Amniotic stem cell (primary cell): Measurements from ENCODE around the gene EXD1.
A peak's percentile ranks its signal among the peaks of the same experiment; 100 is the strongest.
"Not testable (repeated sequence)": the region's sequence is repeated elsewhere in the genome, so short reads cannot be mapped to it uniquely, and the experiment has no call there.

Experiments
- DNase-seq: peaks from one replicate; lab custom pipeline; 2025; lab: John Stamatoyannopoulos, UW

EXD1 gene, protein sequence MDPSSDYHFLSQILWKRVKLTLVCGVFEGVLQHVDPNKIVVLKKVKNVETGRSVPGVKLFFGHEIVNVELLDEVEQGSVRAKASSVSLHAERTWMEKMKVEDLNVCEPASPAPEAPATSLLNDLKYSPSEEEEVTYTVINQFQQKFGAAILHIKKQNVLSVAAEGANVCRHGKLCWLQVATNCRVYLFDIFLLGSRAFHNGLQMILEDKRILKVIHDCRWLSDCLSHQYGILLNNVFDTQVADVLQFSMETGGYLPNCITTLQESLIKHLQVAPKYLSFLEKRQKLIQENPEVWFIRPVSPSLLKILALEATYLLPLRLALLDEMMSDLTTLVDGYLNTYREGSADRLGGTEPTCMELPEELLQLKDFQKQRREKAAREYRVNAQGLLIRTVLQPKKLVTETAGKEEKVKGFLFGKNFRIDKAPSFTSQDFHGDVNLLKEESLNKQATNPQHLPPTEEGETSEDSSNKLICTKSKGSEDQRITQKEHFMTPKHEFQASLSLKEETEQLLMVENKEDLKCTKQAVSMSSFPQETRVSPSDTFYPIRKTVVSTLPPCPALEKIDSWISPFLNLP

DNA sequence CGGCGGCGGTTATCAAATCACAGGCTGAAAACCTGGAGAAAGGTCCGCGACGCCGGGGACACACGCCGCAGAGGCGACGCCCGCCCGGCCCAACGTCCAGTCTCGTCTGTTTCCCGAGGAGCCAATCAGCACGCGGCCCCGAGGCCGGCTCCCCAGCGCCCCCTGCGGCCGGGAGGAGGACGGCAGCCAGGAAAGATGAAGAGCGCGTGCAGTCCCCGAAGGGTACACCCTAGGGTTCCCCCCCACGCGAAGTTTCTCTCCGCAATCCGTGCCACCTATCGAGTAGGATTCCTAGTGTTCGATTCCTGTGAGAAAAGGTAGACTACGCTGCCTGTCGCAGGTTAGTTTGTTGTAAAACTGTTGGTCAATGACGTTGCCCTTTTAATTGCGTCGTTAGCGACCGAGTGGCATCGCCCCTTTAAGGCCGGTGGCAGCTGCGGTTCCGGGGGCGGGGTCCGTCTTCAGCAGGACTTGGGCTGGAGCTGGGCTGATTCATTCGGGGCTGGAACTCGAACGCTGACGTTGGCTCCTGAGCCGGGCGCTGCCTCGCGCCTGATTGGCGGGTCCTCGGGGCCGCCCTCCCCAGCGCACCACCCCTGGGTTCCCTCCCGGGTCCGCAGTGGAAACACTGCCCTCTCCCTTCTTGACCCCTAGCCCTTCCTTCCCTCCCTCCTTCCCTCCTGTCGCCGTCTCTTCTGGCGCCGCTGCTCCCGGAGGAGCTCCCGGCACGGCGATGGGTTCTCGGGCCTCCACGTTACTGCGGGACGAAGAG, at the start of gene EXD1, which contains the start of gene CHP1:
Gene EXD1, minus strand, starts transcription at position 108 of the 772 bp plus-strand sequence. CDS start 4,182 bp downstream, outside the sequence.
Gene CHP1, plus strand, starts transcription at position 619 of the 772 bp plus-strand sequence. Its CDS starts 115 bp downstream, at position 734.
- peak; percentile 95 for DNase-seq

DNA sequence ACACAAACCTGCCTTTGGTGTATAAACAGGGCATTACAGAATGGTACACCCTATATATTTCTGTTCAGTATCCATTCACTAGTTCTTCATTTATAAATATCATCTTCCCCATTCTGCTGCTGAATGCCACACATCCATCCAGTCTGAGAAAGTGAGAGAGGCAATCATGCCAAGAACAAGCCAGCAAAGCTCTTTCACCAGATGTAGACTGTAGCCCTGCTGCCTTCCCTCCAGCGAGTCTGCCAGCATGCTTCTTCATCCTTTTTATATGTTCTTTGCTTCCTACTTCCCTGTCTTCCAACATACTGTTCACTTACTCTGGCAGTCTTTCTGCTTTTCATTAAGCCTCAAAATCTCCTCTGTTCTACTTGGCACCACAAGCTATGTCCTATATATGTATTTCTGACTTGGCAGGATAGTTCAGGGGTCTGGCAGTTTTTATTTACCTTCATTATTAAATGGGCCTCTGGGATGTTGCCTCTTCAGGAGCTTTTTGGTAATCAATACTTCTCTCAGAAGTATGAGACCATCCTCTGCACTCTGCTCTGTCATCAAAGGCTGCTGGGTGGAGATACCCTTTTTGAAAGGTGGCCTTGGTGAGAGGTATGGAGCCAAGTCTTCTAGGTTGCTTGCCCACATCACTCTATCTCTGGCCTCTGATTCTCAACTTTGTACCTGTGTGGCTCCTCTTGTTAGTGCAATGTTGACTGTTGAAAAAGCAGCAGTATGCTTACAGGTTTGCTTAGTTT, 49.2 kb upstream of the EXD1 start:
- no peak for DNase-seq

DNA sequence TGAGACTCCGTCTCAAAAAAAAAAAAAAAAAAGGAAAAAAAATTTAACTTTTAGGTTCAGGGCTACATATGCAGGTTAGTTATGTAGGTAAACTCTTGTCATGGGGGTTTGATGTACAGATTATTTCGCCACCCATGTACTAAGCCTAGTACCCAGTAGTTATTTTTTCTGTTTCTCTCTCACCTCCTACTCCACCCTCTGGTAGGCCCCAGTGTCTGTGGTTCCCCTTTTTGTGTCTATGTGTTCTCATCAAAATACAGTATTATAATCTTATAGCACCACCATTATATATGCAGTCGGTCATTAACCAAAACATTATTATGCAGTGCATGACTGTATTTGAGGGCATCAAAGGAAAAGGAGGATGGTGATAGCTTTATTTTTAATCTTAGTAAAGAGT, 47.8 kb upstream of the EXD1 start:
- no peak for DNase-seq

DNA sequence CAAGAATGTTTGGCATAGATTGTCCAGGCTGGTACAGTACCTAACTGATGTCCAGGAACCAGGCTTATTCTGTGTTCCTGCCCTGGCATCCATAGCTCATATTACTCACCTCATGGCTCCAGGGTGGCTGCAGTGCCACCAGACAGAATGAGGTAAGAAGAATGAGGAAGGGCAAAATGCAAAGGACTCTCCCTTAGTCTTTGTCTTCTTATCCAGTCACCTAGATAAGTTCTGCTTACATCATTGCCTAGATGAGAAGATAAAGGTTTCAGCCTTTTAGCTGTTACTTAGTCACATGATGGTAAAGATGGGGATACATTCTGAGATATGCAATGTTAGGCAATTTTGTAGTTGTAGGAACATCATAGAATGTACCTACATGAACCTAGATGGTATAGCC, 46.3 kb upstream of the EXD1 start:
- no peak for DNase-seq

DNA sequence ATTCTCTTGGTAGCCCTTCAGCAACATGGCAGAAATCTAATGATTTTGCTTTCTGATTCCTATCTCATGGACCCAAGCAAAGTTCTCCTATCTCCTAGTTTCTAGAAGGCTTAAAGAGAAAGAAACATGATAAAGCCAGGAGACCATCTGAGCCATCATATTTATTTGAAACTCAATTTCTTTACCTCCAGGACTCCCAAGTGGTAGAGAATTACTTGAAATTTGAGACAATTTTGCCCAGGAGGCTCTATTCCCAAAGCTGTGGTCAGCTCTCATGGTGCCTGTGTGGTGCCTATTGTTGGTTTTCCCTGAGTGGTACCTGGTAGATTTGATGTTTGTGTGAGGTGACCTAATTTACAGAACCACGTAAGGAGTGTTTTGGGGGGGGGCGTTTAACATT, 39.3 kb upstream of the EXD1 start:
- DNase-seq: no peak

DNA sequence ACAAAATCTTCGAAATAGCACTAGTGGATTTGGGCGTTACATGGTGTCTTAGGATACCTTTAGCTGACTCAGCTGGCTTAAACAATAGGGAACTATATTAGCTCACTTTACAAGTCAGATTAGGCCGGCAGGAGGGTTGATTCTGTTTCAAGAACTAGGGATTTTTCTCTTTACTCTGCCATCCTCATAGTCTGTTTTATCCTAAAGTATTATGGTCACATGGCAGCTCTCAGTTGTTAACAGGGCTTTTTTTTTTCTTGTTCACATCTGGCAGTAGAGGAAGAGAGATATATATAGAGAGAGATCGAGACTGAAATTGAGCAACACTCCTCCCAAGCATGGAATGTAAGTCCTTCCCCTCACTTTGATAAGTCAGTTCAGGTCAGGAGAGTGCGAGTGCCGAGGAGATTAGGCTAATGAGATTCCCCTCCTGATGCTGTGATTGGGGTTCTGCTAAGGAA, 33.4 kb upstream of the EXD1 start:
- DNase-seq: no peak

DNA sequence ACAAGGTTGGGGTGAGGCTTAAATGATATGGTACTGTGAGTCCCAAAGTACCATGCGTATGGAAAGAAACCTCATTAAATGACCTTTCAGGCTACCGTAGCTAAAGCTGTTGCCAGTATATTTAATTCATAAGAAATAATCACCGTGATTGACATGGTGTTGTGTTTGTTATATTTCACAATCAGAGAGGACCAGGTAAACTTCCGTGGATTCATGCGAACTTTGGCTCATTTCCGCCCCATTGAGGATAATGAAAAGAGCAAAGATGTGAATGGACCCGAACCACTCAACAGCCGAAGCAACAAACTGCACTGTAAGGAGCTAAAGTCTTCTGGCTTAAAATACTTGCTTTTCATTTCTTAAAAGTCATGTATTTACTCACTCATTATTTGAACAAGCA, 32.0 kb upstream of the EXD1 start:
- no peak for DNase-seq

DNA sequence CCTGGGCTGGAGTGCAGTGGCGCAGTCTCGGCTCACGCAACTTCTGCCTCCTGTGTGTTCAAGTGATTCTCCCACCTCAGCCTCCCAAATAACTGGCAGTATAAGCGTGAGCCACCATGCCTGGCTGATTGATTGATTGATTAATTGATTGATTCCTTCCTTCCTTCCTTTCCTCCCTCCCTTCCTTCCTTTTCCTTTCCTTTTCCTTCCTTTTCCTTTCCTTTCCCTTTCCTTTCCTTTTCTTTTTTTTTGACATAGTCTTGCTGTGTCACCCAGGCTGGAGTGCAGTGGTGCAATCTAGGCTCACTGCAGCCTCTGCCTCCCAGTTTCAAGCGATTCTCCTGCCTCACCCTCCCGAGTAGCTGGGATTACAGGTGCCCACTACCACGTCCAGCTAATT, 30.4 kb upstream of the EXD1 start:
- not testable (repeated sequence) for DNase-seq

DNA sequence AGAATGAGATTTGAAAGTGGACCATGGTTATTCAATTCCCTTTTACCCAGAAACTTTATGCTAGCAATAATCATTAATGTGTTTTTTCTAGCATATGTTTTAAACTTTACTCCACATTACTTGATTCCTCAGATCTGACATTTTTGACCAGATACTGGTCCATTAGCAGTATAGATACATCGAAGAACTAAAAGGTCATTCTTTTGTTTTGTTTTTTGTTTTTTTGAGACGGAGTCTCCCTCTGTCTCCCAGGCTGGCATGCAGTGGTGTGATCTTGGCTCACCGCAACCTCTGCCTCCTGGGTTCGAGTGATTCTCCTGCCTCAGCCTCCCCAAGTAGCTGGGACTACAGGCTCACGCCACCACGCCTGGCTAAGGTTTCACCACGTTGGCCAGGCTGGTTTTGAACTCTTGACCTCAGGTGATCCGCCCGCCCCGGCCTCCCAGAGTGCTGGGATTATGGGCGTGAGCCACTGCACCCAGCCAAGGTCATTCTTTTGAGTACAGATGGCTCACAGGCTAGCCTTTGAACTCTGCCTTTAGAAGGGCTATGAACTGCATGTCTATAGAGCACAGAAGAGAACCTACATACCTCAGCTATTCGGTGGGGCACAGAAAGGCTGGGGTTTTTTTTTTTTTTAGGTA, 29.1 kb upstream of the EXD1 start:
- DNase-seq: no peak

DNA sequence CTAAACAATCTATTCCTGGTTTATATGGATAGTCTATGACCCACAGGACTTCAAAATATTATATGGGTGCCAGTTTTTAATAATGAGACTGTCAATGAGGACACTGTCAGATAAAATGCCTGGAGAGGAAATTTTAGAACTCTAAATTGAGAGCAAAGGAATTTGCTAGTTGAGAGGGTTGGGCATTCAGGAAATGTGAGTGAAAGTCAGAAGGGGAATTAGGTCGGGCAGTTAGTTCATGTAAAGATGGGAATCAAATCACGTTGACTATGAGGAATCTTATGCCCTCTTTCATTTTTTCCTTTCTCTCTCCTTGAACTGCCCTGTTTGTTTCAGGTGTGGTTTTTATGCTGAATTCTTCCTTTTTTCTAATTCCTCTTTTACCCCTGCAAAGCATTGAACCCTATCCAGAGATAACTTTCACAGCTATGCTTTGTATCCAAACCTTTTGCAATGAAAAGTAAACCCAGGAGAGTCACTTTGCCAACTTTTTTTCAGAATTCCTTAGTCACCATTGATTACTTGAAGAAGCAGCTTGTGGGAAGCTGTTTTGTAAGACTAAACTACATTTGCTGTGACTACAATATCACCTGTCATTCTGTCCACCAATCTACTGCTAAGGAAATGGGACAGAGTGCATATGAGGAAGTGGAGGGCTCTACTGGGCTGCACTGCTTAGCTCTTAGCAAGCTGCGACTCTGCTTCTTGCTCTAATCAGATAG, 28.4 kb upstream of the EXD1 start:
- no peak for DNase-seq

DNA sequence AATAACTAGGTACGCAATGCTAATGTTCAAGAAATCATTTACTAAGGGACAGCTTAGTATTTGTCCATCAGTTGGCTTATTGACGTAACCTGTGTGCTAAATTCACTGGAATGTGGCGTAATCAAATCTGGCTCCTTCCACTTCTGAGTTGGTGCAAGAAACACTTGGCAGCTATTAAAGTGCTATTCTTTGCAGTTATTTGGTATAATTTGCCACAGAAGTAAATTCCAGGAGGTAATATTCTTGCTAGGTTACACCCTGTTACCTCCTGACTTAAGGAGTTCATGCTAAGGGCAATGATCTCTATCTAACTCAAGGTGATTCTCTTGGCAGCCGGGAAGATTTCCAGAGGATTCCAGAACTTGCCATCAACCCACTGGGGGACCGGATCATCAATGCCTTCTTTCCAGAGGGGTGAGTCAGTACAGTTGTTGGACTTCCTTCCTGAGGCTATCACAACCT, 26.1 kb upstream of the EXD1 start:
- DNase-seq: no peak

DNA sequence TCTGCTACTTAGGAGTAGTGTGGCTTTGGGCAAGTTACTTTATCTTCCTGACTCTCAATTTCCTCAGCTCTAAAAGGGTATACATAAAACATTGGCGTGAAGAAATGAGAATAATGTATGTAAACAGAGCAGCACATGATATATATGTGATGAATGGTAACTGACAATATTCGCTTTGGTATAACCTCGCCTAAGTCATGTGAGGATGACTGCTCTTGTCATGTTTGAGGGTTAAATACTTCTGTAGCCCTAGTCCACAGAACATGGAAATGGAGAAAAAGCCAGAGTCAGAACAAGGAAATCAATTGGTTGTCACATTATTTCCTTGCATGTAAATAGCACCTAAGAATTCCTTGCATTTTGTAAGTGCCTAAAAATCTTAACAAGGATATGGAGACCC, 25.5 kb upstream of the EXD1 start:
- no peak for DNase-seq

DNA sequence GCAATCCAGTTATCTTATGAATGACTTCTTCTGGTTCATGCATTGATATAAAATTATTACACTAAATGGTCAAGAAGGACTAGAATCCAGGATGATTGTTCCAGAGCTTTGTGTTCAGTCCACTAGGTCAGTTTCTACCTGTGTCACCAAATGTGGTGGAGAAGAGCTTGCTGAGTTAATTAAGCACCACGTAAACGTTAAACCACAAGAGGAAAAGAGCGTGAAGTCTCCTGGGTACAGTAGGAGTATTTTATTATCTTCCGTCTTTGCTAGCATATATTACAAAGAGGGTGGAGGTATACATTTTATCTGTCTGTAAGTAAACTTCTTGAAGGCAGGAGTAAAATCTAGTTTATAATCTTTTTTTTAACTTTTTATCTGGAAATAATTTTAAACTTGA, 24.0 kb upstream of the EXD1 start:
- DNase-seq: no peak

DNA sequence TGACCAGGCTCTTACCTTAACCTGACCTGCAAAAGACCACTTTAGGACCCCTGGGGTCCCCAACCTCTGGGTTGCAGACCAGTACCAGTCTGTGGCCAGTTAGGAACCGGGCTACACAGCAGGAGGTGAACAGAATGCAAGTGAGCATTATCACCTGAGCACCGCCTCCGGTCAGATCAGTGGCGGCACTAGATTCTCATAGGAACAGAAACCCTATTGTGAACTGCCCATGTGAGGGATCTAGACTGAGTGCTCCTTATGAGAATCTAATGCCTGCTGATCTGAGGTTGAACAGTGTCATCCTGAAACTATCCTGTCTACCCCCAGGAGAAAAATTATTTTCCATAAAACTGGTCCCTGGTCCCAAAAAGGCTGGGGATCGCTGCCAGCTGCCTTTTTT, 20.9 kb upstream of the EXD1 start:
- DNase-seq: no peak

DNA sequence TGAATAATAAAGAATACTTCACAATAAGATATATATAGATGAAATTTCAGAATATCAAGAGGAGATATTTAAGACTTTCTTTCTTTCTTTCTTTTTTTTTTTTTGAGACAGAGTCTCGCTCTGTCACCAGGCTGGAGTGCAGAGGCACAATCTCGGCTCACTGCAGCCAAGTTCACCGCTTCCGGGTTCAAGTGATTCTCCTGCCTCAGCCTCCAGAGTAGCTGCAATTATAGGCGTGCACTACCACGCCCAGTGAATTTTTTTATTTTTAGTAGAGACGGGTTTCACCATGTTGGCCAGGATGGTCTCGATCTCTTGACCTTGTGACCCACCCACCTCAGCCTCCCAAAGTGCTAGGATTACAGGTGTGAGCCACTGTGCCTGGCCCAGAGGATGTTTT, 20.2 kb upstream of the EXD1 start:
- DNase-seq: not testable (repeated sequence)

DNA sequence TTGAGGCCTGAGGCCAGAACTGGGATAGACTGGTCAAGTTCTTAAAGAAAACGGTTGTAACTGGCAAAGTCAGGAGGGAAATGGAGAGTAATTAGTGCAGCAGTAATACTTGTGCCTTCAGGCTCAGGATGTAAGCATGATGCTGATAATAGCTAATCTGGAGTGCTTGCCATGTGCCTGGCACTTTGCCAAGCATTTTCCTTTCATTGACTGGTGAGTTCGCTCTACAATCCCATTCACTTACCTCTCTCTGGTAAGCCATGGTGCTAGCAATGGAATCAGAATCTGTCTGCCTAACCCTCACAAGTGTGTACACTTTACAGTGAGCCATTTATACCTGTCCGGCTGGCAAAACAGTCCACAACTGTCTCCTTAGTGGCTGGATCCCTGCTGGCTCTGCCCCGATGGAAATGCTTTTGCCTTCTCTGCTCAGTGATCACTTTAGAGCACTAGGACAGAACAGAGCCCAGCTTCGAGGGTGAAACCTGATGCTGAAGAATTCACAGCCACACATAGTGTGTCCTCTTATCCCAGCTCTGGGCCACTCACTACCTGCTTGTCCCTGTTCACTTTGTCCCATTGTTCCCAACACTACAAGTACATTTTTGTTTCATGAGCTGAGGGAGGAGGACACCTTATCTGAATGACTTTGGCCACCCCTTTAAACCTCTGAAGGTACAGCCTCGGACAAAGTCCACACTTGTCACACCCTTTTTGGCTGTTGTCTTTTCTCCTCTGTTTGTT, 10.8 kb upstream of the EXD1 start:
- no peak for DNase-seq

DNA sequence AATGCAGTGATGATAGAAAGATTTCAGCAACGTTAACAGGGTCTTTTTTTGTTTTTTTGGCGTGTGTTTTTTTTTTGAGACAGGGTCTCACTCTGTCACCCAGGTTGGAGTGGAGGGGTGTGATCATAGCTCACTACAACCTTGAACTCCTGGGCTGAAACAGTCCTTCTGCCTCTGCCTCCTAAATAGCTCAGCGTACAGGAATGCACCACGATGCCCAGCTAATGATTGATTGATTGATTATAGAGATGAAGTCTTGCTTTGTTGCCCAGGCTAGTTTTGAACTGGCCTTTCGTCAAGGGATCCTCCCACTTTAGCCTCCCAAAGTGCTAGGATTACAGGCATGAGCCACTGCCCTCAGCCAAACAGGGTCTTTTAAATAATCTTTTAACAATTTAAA, 7.5 kb upstream of the EXD1 start:
- DNase-seq: no peak

DNA sequence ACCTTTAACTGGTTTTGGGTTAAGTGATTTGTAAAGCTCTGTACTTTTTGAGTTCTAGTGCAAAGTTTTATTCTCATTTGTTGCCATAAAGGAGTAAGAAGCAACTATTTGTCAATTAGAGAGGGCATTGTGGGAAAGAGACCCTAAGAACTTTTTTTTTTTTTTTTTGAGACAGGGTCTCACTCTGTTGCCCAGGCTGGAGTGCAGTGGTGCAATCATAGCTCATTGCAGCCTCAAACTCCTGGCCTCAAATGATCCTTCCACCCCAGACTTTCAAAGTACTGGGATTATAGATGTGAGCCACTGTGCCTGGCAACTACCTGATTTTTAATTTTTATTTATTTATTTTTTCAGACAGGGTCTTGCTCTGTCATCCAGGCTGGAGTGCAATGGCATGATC, 5.4 kb upstream of the EXD1 start:
- DNase-seq: no peak

DNA sequence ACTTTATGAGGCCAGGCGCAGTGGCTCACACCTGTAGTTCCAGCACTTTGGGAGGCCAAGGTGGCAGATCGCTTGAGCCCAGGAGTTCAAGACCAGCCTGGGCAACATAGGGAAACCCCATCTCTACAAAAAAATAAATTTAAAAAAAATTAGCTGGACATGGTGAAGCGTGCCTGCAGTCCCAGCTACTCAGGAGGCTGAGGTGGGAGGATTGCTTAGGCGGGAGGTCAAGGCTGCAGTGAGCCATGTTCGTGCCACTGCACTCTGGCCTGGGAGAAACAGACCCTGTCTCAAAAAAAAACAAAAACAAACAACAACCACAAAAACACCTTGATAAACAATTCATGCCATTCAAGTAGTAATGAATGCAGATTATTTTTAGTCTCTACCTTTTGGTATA, 4.7 kb upstream of the EXD1 start:
- not testable (repeated sequence) for DNase-seq

DNA sequence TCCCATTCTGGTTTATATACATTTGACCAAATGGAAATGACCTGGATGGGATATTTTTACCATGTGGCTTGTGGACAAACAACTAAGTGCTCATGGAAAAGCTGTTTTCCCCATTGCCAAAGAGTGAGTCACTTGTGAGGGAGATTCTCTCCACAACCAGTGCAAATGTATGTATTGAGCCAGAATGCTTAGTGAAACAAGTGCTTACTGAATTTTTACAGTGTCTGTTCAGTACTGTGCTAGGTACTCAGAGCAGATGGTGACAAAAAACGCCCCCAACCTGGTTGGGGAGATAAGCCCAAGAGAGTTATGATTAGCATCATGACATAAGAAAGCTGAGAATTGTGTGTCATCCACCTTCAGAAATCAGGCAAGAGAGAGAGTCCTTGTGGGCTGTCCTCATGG, 2.8 kb upstream of the EXD1 start:
- peak; percentile 24 for DNase-seq
